ENCODE results near the gene ITGB4. TPM values are rescaled to one million over a fixed set of nuclear protein-coding genes. Genes with fewer than 3 reads are reported as not detected.

Gene ITGB4
- total RNA-seq, 1 donor, result 0.09 TPM

- DNase-seq (ENCODE audit: low read depth), result no peak
- TF ChIP-seq CTCF (IDR thresholded peaks at IDR 0.05; ENCODE audit: insufficient read depth, low read length), result no peak
Observed at GRCh38 chr17:75722076-75722475, 817 bp downstream of the ITGB4 start.

GRCh38 chr17:75722542-75723095 is 1.4 kb downstream of the ITGB4 start:
- TF ChIP-seq CTCF (IDR thresholded peaks at IDR 0.05; ENCODE audit: insufficient read depth, low read length), result no peak
- no peak overlapping the region for H3K4me3 ChIP-seq (ENCODE audit: low read depth, low read length)
- DNase-seq (ENCODE audit: low read depth), result no peak

More at GRCh38 chr17:75722076-75722475, 817 bp downstream of the ITGB4 start:
- H3K4me3 ChIP-seq (ENCODE audit: low read depth, low read length), result no peak overlapping the region

- TF ChIP-seq CTCF (IDR thresholded peaks at IDR 0.05; ENCODE audit: insufficient read depth, low read length), result no peak
Observed at GRCh38 chr17:75723171-75723930, 2.1 kb downstream of the ITGB4 start.

GRCh38 chr17:75724016-75725003 is 3.1 kb downstream of the ITGB4 start:
- no peak overlapping the region for H3K4me3 ChIP-seq (ENCODE audit: low read depth, low read length)
- no peak for TF ChIP-seq CTCF (IDR thresholded peaks at IDR 0.05; ENCODE audit: insufficient read depth, low read length)
- no peak for DNase-seq (ENCODE audit: low read depth)

More at GRCh38 chr17:75723171-75723930, 2.1 kb downstream of the ITGB4 start:
- no peak for DNase-seq (ENCODE audit: low read depth)
- no peak overlapping the region for H3K4me3 ChIP-seq (ENCODE audit: low read depth, low read length)

GRCh38 chr17:75725504-75725903 is 4.2 kb downstream of the ITGB4 start:
- no peak for TF ChIP-seq CTCF (IDR thresholded peaks at IDR 0.05; ENCODE audit: insufficient read depth, low read length)
- no peak for DNase-seq (ENCODE audit: low read depth)
- H3K4me3 ChIP-seq (ENCODE audit: low read depth, low read length), result no peak overlapping the region

GRCh38 chr17:75727391-75727790 is 6.1 kb downstream of the ITGB4 start:
- no peak for TF ChIP-seq CTCF (IDR thresholded peaks at IDR 0.05; ENCODE audit: insufficient read depth, low read length)
- no peak overlapping the region for H3K4me3 ChIP-seq (ENCODE audit: low read depth, low read length)
- DNase-seq (ENCODE audit: low read depth), result no peak

Data from fibroblast of the aortic adventitia (primary cell).